ENCODE data around the gene CREB3L2.

DNA sequence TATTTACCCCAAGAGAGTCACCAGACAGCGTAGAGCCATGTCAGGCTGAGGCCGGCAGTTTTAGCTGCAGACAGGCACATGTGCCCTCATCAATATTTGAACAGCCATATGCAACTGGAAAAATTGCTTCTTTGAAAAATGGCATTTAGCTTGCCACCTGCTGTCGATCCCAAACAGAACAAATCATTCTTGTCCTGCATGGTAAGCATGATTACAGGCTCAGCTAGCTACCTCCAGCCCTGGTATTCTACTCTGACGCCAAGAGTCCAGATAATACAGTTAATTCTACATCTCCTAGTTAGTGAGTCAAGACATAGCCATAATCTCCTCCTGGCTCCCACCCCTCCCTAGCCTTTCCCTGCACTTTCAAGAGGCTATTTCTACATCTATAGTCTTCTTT is 7.7 kb downstream of the CREB3L2 start:
- TF ChIP-seq, protein P1, sequence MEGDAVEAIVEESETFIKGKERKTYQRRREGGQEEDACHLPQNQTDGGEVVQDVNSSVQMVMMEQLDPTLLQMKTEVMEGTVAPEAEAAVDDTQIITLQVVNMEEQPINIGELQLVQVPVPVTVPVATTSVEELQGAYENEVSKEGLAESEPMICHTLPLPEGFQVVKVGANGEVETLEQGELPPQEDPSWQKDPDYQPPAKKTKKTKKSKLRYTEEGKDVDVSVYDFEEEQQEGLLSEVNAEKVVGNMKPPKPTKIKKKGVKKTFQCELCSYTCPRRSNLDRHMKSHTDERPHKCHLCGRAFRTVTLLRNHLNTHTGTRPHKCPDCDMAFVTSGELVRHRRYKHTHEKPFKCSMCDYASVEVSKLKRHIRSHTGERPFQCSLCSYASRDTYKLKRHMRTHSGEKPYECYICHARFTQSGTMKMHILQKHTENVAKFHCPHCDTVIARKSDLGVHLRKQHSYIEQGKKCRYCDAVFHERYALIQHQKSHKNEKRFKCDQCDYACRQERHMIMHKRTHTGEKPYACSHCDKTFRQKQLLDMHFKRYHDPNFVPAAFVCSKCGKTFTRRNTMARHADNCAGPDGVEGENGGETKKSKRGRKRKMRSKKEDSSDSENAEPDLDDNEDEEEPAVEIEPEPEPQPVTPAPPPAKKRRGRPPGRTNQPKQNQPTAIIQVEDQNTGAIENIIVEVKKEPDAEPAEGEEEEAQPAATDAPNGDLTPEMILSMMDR (IDR thresholded peaks at IDR 0.05; ENCODE audit: control extremely low read depth in 1 of 3, insufficient read depth in 1 of 3, low read depth in 1 of 3, low read length in 3 of 3) = no peak
- TF ChIP-seq EP300 (IDR thresholded peaks at IDR 0.05; ENCODE audit: borderline replicate concordance in 1 of 2, low read depth in 2 of 2, low read length in 2 of 2) (no peak), RNF2 (IDR thresholded peaks at IDR 0.05; ENCODE audit: borderline replicate concordance, low read depth, low read length, missing control alignments, poor library complexity, severe bottlenecking) (no peak), POLR2AphosphoS5 (IDR thresholded peaks at IDR 0.05; ENCODE audit: low read depth, low read length) (no peak)
